ENCODE results near the gene PTGR2.
"Not testable (repeated sequence)": the region's sequence is repeated elsewhere in the genome, so short reads cannot be mapped to it uniquely, and the experiment has no call there.

Gene PTGR2

GRCh38 chr14:73889376-73889775 is 37.7 kb downstream of the PTGR2 start:
- DNase-seq (ENCODE audit: extremely low read depth, low read depth) = no peak
- H3K4me3 ChIP-seq (replicated peaks; ENCODE audit: low read depth, low read length) = no peak overlapping the region
- no peak for TF ChIP-seq CTCF (IDR thresholded peaks at IDR 0.05; ENCODE audit: low read depth, low read length, missing control alignments)

DNA sequence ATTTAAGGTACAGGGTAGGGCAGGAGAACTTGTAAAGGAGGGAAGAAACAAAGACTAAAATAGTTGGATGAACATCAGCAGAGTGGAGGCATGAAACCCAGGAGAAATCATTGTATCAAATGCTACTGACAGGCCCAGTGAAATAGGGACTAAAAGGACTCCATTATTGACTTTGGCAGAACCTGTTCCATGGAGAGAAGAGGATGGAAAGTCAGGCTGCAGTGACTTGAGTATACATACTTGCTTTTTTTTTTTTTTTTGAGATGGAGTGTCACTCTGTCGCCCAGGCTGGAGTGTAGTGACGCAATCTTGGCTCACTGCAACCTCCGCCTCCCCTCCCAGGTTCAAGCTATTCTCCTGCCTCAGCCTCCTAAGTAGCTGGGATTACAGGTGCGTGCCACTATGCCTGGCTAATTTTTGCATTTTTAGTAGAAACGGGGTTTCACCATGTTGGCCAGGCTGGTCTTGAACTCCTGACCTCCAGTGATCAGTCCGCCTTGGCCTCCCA is 42.6 kb downstream of the PTGR2 start:
- not testable (repeated sequence) for H3K4me3 ChIP-seq (replicated peaks; ENCODE audit: low read depth, low read length); DNase-seq (ENCODE audit: extremely low read depth, low read depth)

DNA sequence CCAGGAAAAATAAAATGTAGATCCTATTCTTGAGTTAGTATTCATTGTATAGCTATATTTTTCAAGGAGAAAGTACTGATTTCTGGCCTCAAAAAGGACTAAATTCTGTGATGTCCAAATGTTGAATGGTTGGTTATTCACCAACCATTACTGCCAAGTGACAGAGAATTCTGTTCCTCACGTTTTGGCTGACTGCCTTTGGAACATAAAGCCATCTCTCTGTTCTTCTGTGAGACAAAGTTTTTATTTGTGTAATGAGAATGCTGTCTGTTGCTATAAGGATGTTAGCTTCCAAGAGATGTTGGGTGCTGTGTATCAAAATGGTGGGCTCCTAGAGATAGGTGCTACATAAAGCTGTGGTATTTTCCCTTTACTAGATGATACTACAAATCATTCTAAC is 44.3 kb downstream of the PTGR2 start:
- H3K4me3 ChIP-seq (replicated peaks; ENCODE audit: low read depth, low read length) = no peak overlapping the region
- no peak for DNase-seq (ENCODE audit: extremely low read depth, low read depth)
- no peak for TF ChIP-seq CTCF (IDR thresholded peaks at IDR 0.05; ENCODE audit: low read depth, low read length, missing control alignments)

GRCh38 chr14:73896521-73896920 is 44.9 kb downstream of the PTGR2 start:
- no peak for DNase-seq (ENCODE audit: extremely low read depth, low read depth)
- no peak for TF ChIP-seq CTCF (IDR thresholded peaks at IDR 0.05; ENCODE audit: low read depth, low read length, missing control alignments)
- H3K4me3 ChIP-seq (replicated peaks; ENCODE audit: low read depth, low read length) = no peak overlapping the region

- no peak for DNase-seq (ENCODE audit: extremely low read depth, low read depth)
- no peak for TF ChIP-seq CTCF (IDR thresholded peaks at IDR 0.05; ENCODE audit: low read depth, low read length, missing control alignments)
Observed at GRCh38 chr14:73903028-73903427, 51.4 kb downstream of the PTGR2 start.

GRCh38 chr14:73909681-73910080 is 58.0 kb downstream of the PTGR2 start:
- H3K4me3 ChIP-seq (replicated peaks; ENCODE audit: low read depth, low read length) = no peak overlapping the region
- DNase-seq (ENCODE audit: extremely low read depth, low read depth) = no peak
- no peak for TF ChIP-seq CTCF (IDR thresholded peaks at IDR 0.05; ENCODE audit: low read depth, low read length, missing control alignments)

More at GRCh38 chr14:73903028-73903427, 51.4 kb downstream of the PTGR2 start:
- no peak overlapping the region for H3K4me3 ChIP-seq (replicated peaks; ENCODE audit: low read depth, low read length)

DNA sequence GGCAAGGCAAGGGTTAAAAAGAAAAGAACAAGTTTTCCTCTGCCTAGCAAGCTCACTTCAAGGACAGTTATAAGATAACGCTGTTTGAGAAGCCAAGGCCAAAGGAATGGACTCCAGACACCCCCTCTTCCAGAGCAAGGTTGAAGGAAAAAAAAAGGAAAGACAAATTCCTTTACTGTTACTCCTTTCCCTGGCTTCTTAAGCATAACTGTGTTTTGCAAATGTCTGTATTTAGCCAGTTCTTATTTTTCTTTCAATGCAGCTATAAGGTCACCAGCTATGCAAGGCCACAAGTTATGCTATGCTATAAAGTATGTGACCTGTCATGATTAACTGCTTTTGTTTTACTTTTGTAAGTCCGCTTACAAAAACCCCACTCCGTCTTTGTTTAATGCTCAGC is 61.6 kb downstream of the PTGR2 start:
- no peak overlapping the region for H3K4me3 ChIP-seq (replicated peaks; ENCODE audit: low read depth, low read length)
- no peak for DNase-seq (ENCODE audit: extremely low read depth, low read depth)
- TF ChIP-seq CTCF (IDR thresholded peaks at IDR 0.05; ENCODE audit: low read depth, low read length, missing control alignments) = no peak

Data from HFF-Myc (cell line).